ENCODE results near the gene HCRTR2.
"Not testable (repeated sequence)": the region's sequence is repeated elsewhere in the genome, so short reads cannot be mapped to it uniquely, and the experiment has no call there.

HCRTR2 gene

GRCh38 chr6:55265409-55266114, 91.2 kb downstream of the HCRTR2 start:
- H3K9me3 Mint-ChIP-seq: peaks cover 4% of the 10 kb centered on the region
- no peak overlapping the region for H3K27ac Mint-ChIP-seq
- H3K4me1 Mint-ChIP-seq: no peaks in the 10 kb centered on the region
- DNase-seq (ENCODE audit: low spot score in 2 of 2) (no peak), ATAC-seq (ENCODE audit: low read depth) (no peak)
- H3K27me3 Mint-ChIP-seq: no peaks in the 10 kb centered on the region
- H3K36me3 Mint-ChIP-seq: no peaks in the 10 kb centered on the region
- H3K4me3 Mint-ChIP-seq: no peak overlapping the region

DNA sequence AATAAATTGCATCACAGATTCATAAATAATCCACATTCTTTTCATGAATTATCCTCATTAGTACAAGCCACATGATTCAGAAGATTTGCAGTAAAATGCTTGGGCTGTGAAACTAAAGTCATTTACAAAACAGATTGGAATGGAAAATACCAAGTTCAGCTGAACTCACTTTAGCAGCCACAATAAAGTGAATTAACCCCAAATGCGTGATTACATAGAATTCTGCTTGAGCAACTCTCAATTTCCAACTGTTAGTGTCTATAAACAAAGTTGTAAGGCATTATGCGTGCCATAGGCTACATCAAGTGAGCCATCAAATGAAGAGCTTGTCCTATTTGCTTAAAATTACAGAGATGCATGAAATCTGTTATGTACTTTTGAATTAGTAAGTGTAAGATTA, 92.6 kb downstream of the HCRTR2 start:
- Mint-ChIP-seq H3K36me3 (no peaks in the 10 kb centered on the region), H3K4me1 (no peaks in the 10 kb centered on the region), H3K27ac (no peak overlapping the region), H3K4me3 (no peak overlapping the region), H3K27me3 (no peaks in the 10 kb centered on the region), H3K9me3 (peaks cover 4% of the 10 kb centered on the region)
- DNase-seq (ENCODE audit: low spot score in 2 of 2): no peak
- ATAC-seq (ENCODE audit: low read depth): no peak

- ATAC-seq (ENCODE audit: low read depth): no peak
- H3K27me3 Mint-ChIP-seq: no peaks in the 10 kb centered on the region
- no peak overlapping the region for H3K27ac Mint-ChIP-seq
- DNase-seq (ENCODE audit: low spot score in 2 of 2): no peak
- no peak overlapping the region for H3K4me3 Mint-ChIP-seq
- H3K36me3 Mint-ChIP-seq: no peaks in the 10 kb centered on the region
- H3K4me1 Mint-ChIP-seq: no peaks in the 10 kb centered on the region
- peaks cover 5% of the 10 kb centered on the region for H3K9me3 Mint-ChIP-seq
These were observed 102.6 kb downstream of the HCRTR2 start for GRCh38 chr6:55276745-55277530.

GRCh38 chr6:55277646-55278045, 103.3 kb downstream of the HCRTR2 start:
- H3K9me3 Mint-ChIP-seq: peaks cover 4% of the 10 kb centered on the region
- H3K27me3 Mint-ChIP-seq: no peaks in the 10 kb centered on the region
- ATAC-seq (ENCODE audit: low read depth) (no peak), DNase-seq (ENCODE audit: low spot score in 2 of 2) (no peak)
- no peak overlapping the region for H3K4me3 Mint-ChIP-seq
- no peaks in the 10 kb centered on the region for H3K36me3 Mint-ChIP-seq
- H3K4me1 Mint-ChIP-seq: no peaks in the 10 kb centered on the region
- no peak overlapping the region for H3K27ac Mint-ChIP-seq

DNA sequence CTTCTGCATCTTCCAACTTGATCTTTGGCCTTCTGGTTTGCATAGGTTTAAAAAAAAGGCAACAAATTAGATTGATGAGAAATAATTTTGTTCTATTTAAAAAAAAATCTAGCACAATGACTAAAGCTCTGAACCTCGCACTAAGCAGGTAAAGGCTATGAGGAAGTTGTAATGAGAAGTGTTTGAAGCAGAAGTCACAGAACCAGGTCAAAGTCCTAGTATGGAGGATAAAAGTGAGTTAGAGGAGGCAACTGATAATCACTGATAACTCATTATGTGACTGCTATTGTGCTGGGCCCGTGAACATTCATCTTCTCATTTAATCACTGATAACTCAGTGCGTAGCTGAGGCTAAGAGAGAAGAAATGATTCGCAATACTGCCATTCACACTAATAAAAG, 106.9 kb downstream of the HCRTR2 start:
- Mint-ChIP-seq H3K9me3 (no peaks in the 10 kb centered on the region), H3K27me3 (no peaks in the 10 kb centered on the region), H3K4me1 (no peaks in the 10 kb centered on the region), H3K36me3 (no peaks in the 10 kb centered on the region), H3K4me3 (no peak overlapping the region), H3K27ac (no peak overlapping the region)
- ATAC-seq (ENCODE audit: low read depth) (no peak), DNase-seq (ENCODE audit: low spot score in 2 of 2) (no peak)

GRCh38 chr6:55282115-55282514, 107.8 kb downstream of the HCRTR2 start:
- H3K9me3 Mint-ChIP-seq: no peaks in the 10 kb centered on the region
- DNase-seq (ENCODE audit: low spot score in 2 of 2): no peak
- ATAC-seq (ENCODE audit: low read depth): no peak
- no peak overlapping the region for H3K4me3 Mint-ChIP-seq
- H3K27me3 Mint-ChIP-seq: peaks cover 1% of the 10 kb centered on the region
- no peaks in the 10 kb centered on the region for H3K4me1 Mint-ChIP-seq
- no peak overlapping the region for H3K27ac Mint-ChIP-seq
- H3K36me3 Mint-ChIP-seq: no peaks in the 10 kb centered on the region

DNA sequence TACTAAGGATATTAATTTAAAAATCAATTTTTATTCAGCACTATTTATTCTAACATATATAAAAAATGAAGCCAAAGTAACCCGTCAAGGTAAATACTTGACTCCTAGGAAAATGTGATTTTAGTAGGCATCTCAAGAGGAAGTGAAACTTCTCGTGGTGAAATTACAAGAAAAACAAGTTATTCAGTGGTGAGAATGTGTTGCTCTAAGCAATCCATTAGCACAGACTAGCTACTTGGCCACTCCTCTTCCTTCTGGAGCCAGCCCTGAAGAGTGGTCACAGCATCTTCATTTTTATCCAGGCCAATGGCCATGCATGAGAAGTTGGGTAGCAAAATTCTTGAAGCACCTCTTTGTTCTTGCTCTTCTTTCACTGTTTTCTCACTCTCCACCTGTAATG, 112.5 kb downstream of the HCRTR2 start:
- Mint-ChIP-seq H3K36me3 (no peaks in the 10 kb centered on the region), H3K4me1 (no peaks in the 10 kb centered on the region), H3K27ac (no peak overlapping the region), H3K4me3 (no peak overlapping the region), H3K27me3 (peaks cover 1% of the 10 kb centered on the region), H3K9me3 (peaks cover 7% of the 10 kb centered on the region)
- DNase-seq (ENCODE audit: low spot score in 2 of 2): no peak
- ATAC-seq (ENCODE audit: low read depth): no peak

DNA sequence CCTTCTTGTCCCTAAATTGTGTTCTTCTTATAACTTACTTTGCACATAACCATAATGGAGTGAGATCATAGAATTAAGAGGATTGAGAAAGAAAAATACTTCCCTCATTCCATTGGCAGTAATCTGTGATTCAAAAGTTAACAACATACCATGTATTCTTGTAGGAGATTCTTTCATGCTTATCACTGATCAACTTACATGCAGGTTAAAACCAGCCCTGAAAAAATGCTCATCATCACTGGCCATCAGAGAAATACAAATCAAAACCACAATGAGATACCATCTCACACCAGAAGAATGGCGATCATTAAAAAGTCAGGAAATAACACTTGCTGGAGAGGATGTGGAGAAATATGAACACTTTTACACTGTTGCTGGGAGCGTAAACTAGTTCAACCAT, 116.4 kb downstream of the HCRTR2 start:
- Mint-ChIP-seq H3K4me1 (no peaks in the 10 kb centered on the region), H3K27ac (no peak overlapping the region), H3K9me3 (peaks cover 7% of the 10 kb centered on the region), H3K36me3 (no peaks in the 10 kb centered on the region), H3K4me3 (no peak overlapping the region), H3K27me3 (peaks cover 1% of the 10 kb centered on the region)
- DNase-seq (ENCODE audit: low spot score in 2 of 2) (no peak), ATAC-seq (ENCODE audit: low read depth) (no peak)

GRCh38 chr6:55293116-55293515, 118.8 kb downstream of the HCRTR2 start:
- ATAC-seq (ENCODE audit: low read depth): no peak
- H3K36me3 Mint-ChIP-seq: no peaks in the 10 kb centered on the region
- no peak for DNase-seq (ENCODE audit: low spot score in 2 of 2)
- no peaks in the 10 kb centered on the region for H3K4me1 Mint-ChIP-seq
- no peaks in the 10 kb centered on the region for H3K27me3 Mint-ChIP-seq
- H3K27ac Mint-ChIP-seq: no peak overlapping the region
- H3K4me3 Mint-ChIP-seq: no peak overlapping the region
- H3K9me3 Mint-ChIP-seq: peaks cover 7% of the 10 kb centered on the region

DNA sequence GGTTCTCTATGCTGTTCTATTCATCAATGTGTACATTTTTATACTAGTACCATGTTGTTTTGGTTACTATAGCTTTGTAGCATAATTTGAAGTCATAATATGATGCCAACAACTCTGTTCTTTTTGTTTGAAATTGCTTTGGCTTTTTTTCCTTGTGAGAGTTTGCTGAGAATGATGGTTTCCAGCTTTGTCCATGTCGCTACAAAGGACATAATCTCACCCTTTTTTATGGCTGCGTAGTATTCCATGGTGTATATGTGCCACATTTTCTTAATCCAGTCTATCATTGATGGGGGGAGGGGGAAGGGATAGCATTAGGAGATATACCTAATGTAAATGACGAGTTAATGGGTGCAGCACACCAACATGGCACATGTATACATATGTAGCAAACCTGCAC, 122.9 kb downstream of the HCRTR2 start:
- not testable (repeated sequence) for H3K27me3 Mint-ChIP-seq; H3K36me3 Mint-ChIP-seq; H3K4me1 Mint-ChIP-seq; DNase-seq (ENCODE audit: low spot score in 2 of 2); H3K4me3 Mint-ChIP-seq; H3K9me3 Mint-ChIP-seq; ATAC-seq (ENCODE audit: low read depth); H3K27ac Mint-ChIP-seq

DNA sequence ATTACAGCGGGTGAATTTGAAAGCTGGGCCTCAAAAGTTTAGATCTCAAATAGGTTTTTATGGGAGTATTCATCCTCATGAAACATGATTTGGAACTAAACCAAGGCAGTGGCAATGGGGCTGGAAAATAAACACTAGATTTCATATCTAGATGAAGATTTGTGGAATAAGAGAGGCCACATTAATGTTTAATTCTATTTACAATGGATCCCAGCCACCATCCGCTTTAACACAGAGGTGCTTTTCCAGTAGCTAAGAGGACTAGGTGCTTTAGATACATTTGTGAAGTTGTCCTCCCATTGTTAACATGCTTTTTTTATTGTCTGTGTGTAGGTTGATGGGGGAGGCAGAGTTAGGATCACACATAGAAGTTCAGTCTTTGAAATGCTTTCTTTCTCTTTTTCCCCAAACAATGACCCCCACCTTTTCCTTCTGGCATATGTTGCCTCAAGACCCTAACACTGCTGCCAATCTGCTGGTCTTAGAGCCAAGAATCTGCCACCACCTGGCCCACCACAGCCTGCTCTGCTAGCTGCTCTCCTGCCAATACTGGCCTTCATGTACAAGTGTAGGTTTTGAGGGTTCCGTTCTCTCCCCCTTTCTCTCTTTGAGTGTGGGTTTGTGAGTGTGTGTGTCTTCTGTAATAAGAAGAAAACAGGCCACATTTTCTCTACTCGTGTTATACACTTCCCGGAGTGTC, 125.1 kb downstream of the HCRTR2 start:
- ATAC-seq (ENCODE audit: low read depth): no peak
- H3K27ac Mint-ChIP-seq: no peak overlapping the region

DNA sequence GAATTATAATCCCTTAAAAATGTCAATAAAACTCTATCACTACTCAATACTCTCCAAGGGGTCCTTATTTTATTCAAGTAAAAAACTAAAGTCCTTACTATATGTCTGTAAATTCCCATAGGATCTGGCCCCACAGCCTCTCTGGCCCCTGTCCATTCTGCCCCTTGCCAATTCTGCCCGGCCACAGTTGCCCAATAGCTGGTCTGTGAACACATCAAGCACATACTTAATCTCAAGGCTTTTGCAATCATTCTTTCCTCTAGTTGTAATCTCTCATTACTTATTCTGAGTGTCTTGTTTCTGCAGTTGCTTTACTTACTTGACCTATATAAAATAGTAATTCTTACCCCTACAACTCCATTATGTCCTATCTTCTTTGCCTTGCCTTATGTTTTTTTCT, 130.4 kb downstream of the HCRTR2 start:
- Mint-ChIP-seq H3K9me3 (peaks cover 13% of the 10 kb centered on the region), H3K4me3 (no peak overlapping the region), H3K36me3 (no peaks in the 10 kb centered on the region), H3K27ac (no peak overlapping the region), H3K4me1 (no peaks in the 10 kb centered on the region), H3K27me3 (no peaks in the 10 kb centered on the region)
- ATAC-seq (ENCODE audit: low read depth) (no peak), DNase-seq (ENCODE audit: low spot score in 2 of 2) (no peak)

More for the DNA sequence above, 125.1 kb downstream of the HCRTR2 start:
- Mint-ChIP-seq H3K4me3 (no peak overlapping the region), H3K27me3 (no peaks in the 10 kb centered on the region), H3K36me3 (no peaks in the 10 kb centered on the region), H3K4me1 (no peaks in the 10 kb centered on the region), H3K9me3 (peaks cover 9% of the 10 kb centered on the region)
- no peak for DNase-seq (ENCODE audit: low spot score in 2 of 2)

- DNase-seq (ENCODE audit: low spot score in 2 of 2) (no peak), ATAC-seq (ENCODE audit: low read depth) (no peak)
- no peaks in the 10 kb centered on the region for H3K36me3 Mint-ChIP-seq
- no peak overlapping the region for H3K4me3 Mint-ChIP-seq
- no peaks in the 10 kb centered on the region for H3K27me3 Mint-ChIP-seq
- no peaks in the 10 kb centered on the region for H3K4me1 Mint-ChIP-seq
- no peak overlapping the region for H3K27ac Mint-ChIP-seq
- H3K9me3 Mint-ChIP-seq: peaks cover 14% of the 10 kb centered on the region
These were observed 145.8 kb downstream of the HCRTR2 start for GRCh38 chr6:55319961-55320695.

DNA sequence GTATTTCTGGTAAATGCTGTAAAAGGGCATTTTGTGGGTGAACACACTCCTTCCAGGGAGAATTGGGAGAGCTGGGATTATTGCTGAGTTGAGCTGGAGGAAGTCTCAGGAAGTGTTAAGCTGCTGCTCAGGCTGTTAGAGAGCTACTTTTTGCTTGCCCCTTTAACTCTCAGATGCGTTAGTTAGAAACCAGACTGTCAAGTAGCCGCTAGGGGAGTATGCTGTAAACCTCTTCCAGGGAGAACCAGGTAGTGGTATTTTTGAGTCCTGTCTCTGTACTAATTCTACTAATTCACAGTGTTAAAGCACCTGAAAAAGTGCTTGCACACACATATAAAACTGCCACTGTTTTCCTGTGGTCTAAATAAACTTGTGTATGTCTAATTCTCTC, 146.4 kb downstream of the HCRTR2 start:
- Mint-ChIP-seq H3K27ac (no peak overlapping the region), H3K27me3 (no peaks in the 10 kb centered on the region), H3K9me3 (peaks cover 14% of the 10 kb centered on the region), H3K4me3 (no peak overlapping the region), H3K36me3 (no peaks in the 10 kb centered on the region), H3K4me1 (no peaks in the 10 kb centered on the region)
- no peak for ATAC-seq (ENCODE audit: low read depth)
- no peak for DNase-seq (ENCODE audit: low spot score in 2 of 2)
